Trophoblast cell (in vitro differentiated cells and primary cell): ENCODE results near the gene ARHGEF12.

Experiments used
- DNase-seq, 2 donors: peaks; one replicate each; pipeline ENCODE4 v3.0.0-alpha.2; 2016
- H2AFZ ChIP-seq: 2 replicates; pipeline ENCODE4 v1.6.1; 2013; ENCODE audit warnings: low read length, moderate library complexity, mild to moderate bottlenecking; ENCODE audit not compliant: insufficient read depth, poor library complexity
- H2AK5ac ChIP-seq: 2 replicates; pipeline ENCODE4 v1.6.1; 2013; ENCODE audit warnings: mild to moderate bottlenecking, low read length
- H2BK120ac ChIP-seq: 2 replicates; pipeline ENCODE4 v1.6.1; 2013; ENCODE audit warnings: low read length, mild to moderate bottlenecking, moderate library complexity; ENCODE audit not compliant: insufficient read depth, poor library complexity
- H2BK12ac ChIP-seq: 2 replicates; pipeline ENCODE4 v1.6.1; 2013; ENCODE audit warnings: mild to moderate bottlenecking, low read length, moderate library complexity
- H2BK5ac ChIP-seq: 2 replicates; pipeline ENCODE4 v1.6.1; 2013; ENCODE audit warnings: low read length, low read depth, moderate library complexity, mild to moderate bottlenecking; ENCODE audit not compliant: poor library complexity
- H3K14ac ChIP-seq: 2 replicates; pipeline ENCODE4 v1.6.1; 2013; ENCODE audit warnings: mild to moderate bottlenecking, low read length
- H3K18ac ChIP-seq: 2 replicates; pipeline ENCODE4 v1.6.1; 2013; ENCODE audit warnings: mild to moderate bottlenecking, low read length
- H3K23ac ChIP-seq: 2 replicates; pipeline ENCODE4 v1.6.1; 2013; ENCODE audit warnings: low read length
- H3K27ac ChIP-seq: 2 replicates; pipeline ENCODE4 v1.5.1; 2013; ENCODE audit warnings: low read depth, mild to moderate bottlenecking, inconsistent platforms, low read length, moderate library complexity
- H3K27me3 ChIP-seq: 2 replicates; pipeline ENCODE4 v1.6.1; 2013; ENCODE audit warnings: inconsistent platforms, mild to moderate bottlenecking, low read length, moderate library complexity; ENCODE audit not compliant: insufficient read depth
- H3K36me3 ChIP-seq, 2 experiments: 1 replicate in 1 of 2; 2 replicates in 1 of 2; pipeline ENCODE4 v1.6.1; 2013; ENCODE audit warnings: low read length in 2 of 2, mild to moderate bottlenecking in 2 of 2, moderate library complexity in 1 of 2; ENCODE audit not compliant: insufficient read depth in 2 of 2, control insufficient read depth in 1 of 2
- H3K4ac ChIP-seq: 2 replicates; pipeline ENCODE4 v1.6.1; 2013; ENCODE audit warnings: low read depth, mild to moderate bottlenecking, low read length, moderate library complexity
- H3K4me1 ChIP-seq, 2 experiments: 1 replicate in 1 of 2; 2 replicates in 1 of 2; pipeline ENCODE4 v1.6.1; 2013; ENCODE audit warnings: low read length in 2 of 2, mild to moderate bottlenecking in 2 of 2, moderate library complexity in 1 of 2; ENCODE audit not compliant: insufficient read depth in 2 of 2, control insufficient read depth in 1 of 2
- H3K4me2 ChIP-seq: 2 replicates; pipeline ENCODE4 v1.6.1; 2013; ENCODE audit warnings: inconsistent platforms, mild to moderate bottlenecking, low read length, moderate library complexity
- H3K4me3 ChIP-seq: 2 replicates; pipeline ENCODE4 v1.5.1; 2013; ENCODE audit warnings: mild to moderate bottlenecking, low read depth, low read length, inconsistent platforms
- H3K79me1 ChIP-seq: one replicate; pipeline ENCODE4 v1.6.1; 2013; ENCODE audit warnings: low read length
- H3K79me2 ChIP-seq: 2 replicates; pipeline ENCODE4 v1.6.1; 2013; ENCODE audit warnings: low read length, mild to moderate bottlenecking; ENCODE audit not compliant: control insufficient read depth, insufficient read depth, poor library complexity
- H3K9ac ChIP-seq: 2 replicates; pipeline ENCODE4 v1.6.1; 2013; ENCODE audit warnings: mild to moderate bottlenecking, low read length
- H3K9me3 ChIP-seq: 2 replicates; pipeline ENCODE4 v1.6.1; 2013; ENCODE audit warnings: low read depth, mild to moderate bottlenecking, control low read depth, inconsistent platforms, low read length; ENCODE audit not compliant: insufficient read depth
- H4K12ac ChIP-seq: 2 replicates; pipeline ENCODE4 v1.6.1; 2013; ENCODE audit warnings: low read depth, mild to moderate bottlenecking, low read length, moderate library complexity
- H4K8ac ChIP-seq: 2 replicates; pipeline ENCODE4 v1.6.1; 2013; ENCODE audit warnings: low read depth, mild to moderate bottlenecking, low read length, moderate library complexity
- H4K91ac ChIP-seq: one replicate; pipeline ENCODE4 v1.6.1; 2013; ENCODE audit warnings: low read depth, mild to moderate bottlenecking, low read length, moderate library complexity
- WGBS: extraction: QIAGEN DNeasy Blood & Tissue Kit; methylation state at CpG from one replicate; pipeline ENCODE4 v1.1.7; 2013; ENCODE audit warnings: missing lambda C conversion rate; ENCODE audit not compliant: insufficient read length, insufficient coverage; ENCODE audit errors: extremely low coverage; 5-methylcytosine and 5-hydroxymethylcytosine counted together

Gene ARHGEF12

DNA sequence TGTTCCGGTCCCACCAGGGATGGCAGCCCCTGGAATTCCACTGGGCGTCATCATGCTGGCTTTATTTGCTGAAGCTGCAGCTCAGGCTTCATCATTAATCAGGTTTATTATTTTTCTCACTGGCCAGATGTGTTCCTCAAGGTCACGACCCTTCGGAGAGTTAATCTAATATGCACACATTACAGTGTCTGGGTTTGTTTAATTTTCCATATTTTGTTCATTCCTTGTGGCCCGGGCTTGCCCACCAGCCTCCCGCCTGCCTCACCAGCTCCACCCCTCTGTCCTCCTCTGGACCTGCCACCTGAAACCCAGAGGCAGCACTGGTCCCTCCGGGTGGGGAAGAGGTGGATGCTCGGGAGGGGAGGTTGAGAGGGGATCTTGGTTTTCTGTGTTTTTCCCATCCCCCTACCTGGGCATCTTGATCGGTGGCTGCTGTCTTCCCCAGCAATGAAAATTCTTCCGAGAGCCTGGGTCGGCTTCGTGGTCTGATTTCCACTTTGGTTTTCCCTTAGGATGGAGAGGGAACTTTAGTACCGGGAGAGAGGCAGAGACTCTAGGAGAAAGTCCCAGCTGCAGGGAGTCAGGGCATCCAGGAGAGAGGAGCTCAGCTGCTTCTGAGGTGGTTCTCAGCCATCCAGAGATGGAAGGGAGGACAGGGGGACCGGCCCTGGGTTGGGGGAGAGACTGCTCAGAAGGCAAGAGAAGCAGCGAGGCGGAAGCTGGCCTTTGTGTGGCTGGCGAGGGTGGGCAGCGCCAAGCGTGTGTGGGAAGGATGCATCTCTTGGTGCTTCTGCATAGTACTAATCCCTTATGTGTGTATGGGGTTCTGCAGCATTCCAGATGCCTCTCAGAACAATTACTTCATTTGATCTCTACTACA, 177.5 kb downstream of the ARHGEF12 start:
- DNase-seq: no peak
- Histone ChIP-seq H3K9ac (no peak overlapping the region), H3K14ac (no peak overlapping the region), H3K4me2 (no peak overlapping the region), H2AFZ (no peak overlapping the region), H3K4ac (no peak overlapping the region), H3K18ac (no peak overlapping the region), H3K79me1 (no peaks in the 10 kb centered on the region), H3K4me1 (peaks cover 3 to 7% of the 10 kb centered on the region in 2 experiments), H4K91ac (no peak overlapping the region), H2BK5ac (no peak overlapping the region), H3K27ac (no peak overlapping the region), H3K9me3 (no peaks in the 10 kb centered on the region), H3K4me3 (no peak overlapping the region), H3K27me3 (peaks cover 11% of the 10 kb centered on the region), H2BK12ac (no peak overlapping the region), H4K12ac (no peak overlapping the region), H2BK120ac (no peak overlapping the region), H3K23ac (no peak overlapping the region), H3K36me3 (no peaks in the 10 kb centered on the region), H3K79me2 (no peaks in the 10 kb centered on the region), H2AK5ac (no peak overlapping the region), H4K8ac (no peak overlapping the region)
- no CpG with 5 or more reads among the region's 19 CpGs for WGBS

DNA sequence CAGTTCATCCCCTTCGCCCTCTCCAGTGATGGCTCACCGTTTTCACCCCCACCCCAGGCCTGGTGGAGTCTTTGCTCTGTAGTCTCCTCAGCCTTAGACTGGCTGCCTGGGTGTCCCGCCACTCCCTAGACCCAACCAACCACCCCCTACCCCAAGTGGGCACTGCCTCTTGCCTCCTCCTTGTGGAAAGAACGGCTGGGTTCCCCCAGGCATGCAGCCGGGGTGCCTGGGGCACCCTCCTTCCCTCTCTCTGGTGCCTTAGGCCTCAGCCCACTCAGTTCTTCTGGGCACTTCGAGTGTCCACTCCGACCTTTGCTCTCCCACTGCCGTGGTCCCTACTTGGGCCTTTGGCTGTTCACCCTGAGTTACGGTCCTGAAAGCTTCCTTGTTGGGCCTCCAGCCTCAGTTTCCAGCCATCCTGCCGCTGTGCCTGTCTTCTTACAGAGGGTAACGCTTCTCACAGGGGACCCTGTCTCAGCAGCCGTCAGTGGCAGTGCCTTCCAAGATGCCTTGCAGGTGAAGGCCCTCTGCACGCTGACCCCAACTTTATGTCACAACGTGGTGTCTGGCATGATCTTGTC, 178.4 kb downstream of the ARHGEF12 start:
- Histone ChIP-seq H3K4me2 (no peak overlapping the region), H3K27me3 (peaks cover 11% of the 10 kb centered on the region), H2BK12ac (no peak overlapping the region), H4K91ac (no peak overlapping the region), H3K9ac (no peak overlapping the region), H2AFZ (no peak overlapping the region), H3K4me1 (peaks cover 3 to 7% of the 10 kb centered on the region in 2 experiments), H2BK5ac (no peak overlapping the region), H3K4me3 (no peak overlapping the region), H3K23ac (no peak overlapping the region), H3K4ac (no peak overlapping the region), H4K8ac (no peak overlapping the region), H4K12ac (no peak overlapping the region), H3K14ac (no peak overlapping the region), H3K18ac (no peak overlapping the region), H2AK5ac (no peak overlapping the region), H3K36me3 (no peaks in the 10 kb centered on the region), H3K79me1 (no peaks in the 10 kb centered on the region), H3K79me2 (no peaks in the 10 kb centered on the region), H3K27ac (no peak overlapping the region), H3K9me3 (no peaks in the 10 kb centered on the region), H2BK120ac (no peak overlapping the region)
- no CpG with 5 or more reads among the region's 14 CpGs for WGBS
- no peak for DNase-seq

DNA sequence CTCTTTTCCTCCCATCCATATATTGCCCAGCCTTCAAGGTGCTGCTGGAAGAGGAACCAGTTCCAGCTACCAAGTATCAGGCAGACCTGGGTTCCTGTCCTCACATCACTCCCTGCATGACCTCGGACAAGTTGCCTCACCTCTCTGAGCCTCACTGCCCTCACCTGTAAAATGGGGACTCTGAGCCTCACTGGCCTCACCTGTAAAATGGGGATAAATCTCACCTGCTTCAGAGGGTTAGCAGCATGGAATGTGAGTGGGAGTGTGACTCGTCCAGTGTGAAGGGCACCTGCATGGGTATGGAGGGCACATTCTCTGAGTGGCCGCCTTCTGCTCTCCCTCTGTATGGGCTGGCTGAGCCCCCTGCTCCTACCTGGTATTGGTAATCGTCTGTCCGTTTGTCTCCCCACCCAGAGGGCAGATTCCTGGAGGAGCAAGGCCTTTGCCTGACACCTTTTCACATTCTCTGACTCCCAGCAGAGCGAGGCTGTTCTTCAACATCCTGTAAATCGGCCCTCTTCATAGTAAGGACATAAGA, 179.0 kb downstream of the ARHGEF12 start:
- H4K12ac ChIP-seq: no peak overlapping the region
- H3K9ac ChIP-seq: no peak overlapping the region
- H3K27ac ChIP-seq: no peak overlapping the region
- H4K8ac ChIP-seq: no peak overlapping the region
- H3K27me3 ChIP-seq: peaks cover 11% of the 10 kb centered on the region
- no peaks in the 10 kb centered on the region for H3K36me3 ChIP-seq
- no peak overlapping the region for H2AFZ ChIP-seq
- H3K79me2 ChIP-seq: no peaks in the 10 kb centered on the region
- no peak overlapping the region for H3K18ac ChIP-seq
- no CpG with 5 or more reads among the region's 7 CpGs for WGBS
- no peak overlapping the region for H3K14ac ChIP-seq
- no peaks in the 10 kb centered on the region for H3K9me3 ChIP-seq
- no peak overlapping the region for H2BK120ac ChIP-seq
- no peak overlapping the region for H3K4me3 ChIP-seq
- H2AK5ac ChIP-seq: no peak overlapping the region
- H2BK12ac ChIP-seq: no peak overlapping the region
- H3K4me2 ChIP-seq: no peak overlapping the region
- H3K79me1 ChIP-seq: no peaks in the 10 kb centered on the region
- no peak overlapping the region for H4K91ac ChIP-seq
- H3K4ac ChIP-seq: no peak overlapping the region
- no peak for DNase-seq
- H3K4me1 ChIP-seq: peaks cover 3 to 7% of the 10 kb centered on the region in 2 experiments
- H2BK5ac ChIP-seq: no peak overlapping the region
- no peak overlapping the region for H3K23ac ChIP-seq

DNA sequence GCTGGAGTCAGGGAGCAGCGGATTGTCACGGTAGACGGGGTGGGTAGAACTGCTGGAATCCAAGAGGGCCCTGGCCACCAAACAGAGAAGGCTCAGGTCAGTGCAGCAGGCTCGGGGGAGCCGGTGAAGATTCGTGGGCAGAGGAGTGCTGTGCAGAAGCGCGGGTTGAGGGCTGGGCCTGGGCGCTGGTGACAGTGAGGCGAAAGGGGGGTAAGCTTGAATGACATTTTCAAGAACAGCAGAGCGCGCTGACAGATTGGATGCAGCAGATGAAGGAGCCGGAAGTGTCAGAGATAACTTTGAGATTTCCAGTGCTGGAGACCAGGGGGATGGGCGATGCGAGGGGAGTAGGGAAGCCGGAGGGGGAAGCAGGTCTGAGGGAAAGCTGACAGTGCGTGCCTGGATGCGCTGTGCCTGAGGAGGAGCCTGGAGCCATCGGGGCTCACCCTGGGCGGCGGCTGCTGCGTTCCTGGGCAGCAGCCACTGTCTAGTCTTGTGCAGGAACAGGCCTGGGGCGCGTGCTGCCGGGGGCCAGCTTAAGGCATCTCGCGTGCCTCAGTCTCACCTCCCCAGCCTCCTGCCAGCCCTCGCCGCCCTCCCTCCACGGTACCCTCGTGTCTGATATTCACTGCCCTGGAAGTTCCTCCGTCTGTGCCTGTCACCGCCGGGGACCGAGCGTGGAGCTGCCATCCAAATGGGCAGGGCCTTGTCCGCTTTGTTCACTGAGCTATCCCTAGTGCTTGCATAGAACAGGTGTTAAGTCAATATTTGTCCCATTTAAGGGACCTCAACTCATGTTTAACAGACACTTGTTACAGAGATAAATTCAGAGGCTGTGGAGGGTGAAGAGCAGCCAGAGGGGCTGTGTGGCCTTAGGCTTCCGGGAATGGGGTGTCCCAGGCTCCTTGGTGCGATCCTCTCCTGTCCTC, 180.5 kb downstream of the ARHGEF12 start:
- no peak overlapping the region for H3K14ac ChIP-seq
- H2AK5ac ChIP-seq: no peak overlapping the region
- H2AFZ ChIP-seq: no peak overlapping the region
- H4K91ac ChIP-seq: no peak overlapping the region
- no peak overlapping the region for H3K4me3 ChIP-seq
- no peaks in the 10 kb centered on the region for H3K36me3 ChIP-seq
- no CpG with 5 or more reads among the region's 39 CpGs for WGBS
- no peak overlapping the region for H2BK5ac ChIP-seq
- H3K9ac ChIP-seq: no peak overlapping the region
- no peak overlapping the region for H2BK120ac ChIP-seq
- H2BK12ac ChIP-seq: no peak overlapping the region
- no peak overlapping the region for H4K8ac ChIP-seq
- no peak overlapping the region for H3K23ac ChIP-seq
- H3K4me1 ChIP-seq: peaks cover 3 to 7% of the 10 kb centered on the region in 2 experiments
- H3K79me1 ChIP-seq: no peaks in the 10 kb centered on the region
- no peak overlapping the region for H3K18ac ChIP-seq
- H3K27ac ChIP-seq: no peak overlapping the region
- DNase-seq: no peak
- H3K79me2 ChIP-seq: no peaks in the 10 kb centered on the region
- H4K12ac ChIP-seq: no peak overlapping the region
- no peak overlapping the region for H3K4ac ChIP-seq
- H3K27me3 ChIP-seq: peaks cover 11% of the 10 kb centered on the region
- no peak overlapping the region for H3K4me2 ChIP-seq
- no peaks in the 10 kb centered on the region for H3K9me3 ChIP-seq
